Mesenteric fat pad (tissue), 1 donor: ENCODE data around the gene POLD4. TPM values are rescaled to one million over a fixed set of nuclear protein-coding genes. Genes with fewer than 3 reads are reported as not detected.
A peak's percentile ranks its signal among the peaks of the same experiment; 100 is the strongest.

Experiments used
- DNase-seq: peaks from one replicate; pipeline ENCODE4 v3.0.0-alpha.2; 2020; ENCODE audit warnings: low spot score
- total RNA-seq: library from RNA; stranded (reverse); fragmentation: NEBNext Ultra II Directional; extraction: Animal tissue kit (Norgen Biotek cat#: 25700); gene quantifications from one replicate; pipeline ENCODE4 v1.2.1, GENCODE V29; 2021
- donor health status: DM: yes; HTN: yes; CAD: no.

POLD4 gene
- total RNA-seq, 1 donor from 2014 or later = 72.9 TPM

DNA sequence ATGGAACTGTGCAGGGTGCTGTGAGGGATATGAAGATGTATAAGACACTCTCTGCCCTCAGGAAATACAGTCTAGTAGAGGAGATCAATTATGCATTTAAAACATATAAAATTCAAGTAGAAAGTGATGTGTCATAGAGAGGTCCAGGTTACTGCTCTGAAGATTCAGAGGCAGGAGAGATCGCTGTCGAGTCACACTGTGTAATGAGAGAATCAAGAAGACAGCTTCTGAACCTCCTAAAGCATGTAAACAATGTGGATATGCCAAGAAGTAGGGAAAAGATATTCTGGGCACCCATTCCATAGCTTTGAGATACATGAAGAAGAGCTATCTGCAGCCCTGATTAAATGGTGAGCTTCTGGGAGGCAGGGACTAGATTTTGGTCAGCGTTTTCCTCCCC lies 33.3 kb downstream of the POLD4 start:
- DNase-seq = no peak

DNA sequence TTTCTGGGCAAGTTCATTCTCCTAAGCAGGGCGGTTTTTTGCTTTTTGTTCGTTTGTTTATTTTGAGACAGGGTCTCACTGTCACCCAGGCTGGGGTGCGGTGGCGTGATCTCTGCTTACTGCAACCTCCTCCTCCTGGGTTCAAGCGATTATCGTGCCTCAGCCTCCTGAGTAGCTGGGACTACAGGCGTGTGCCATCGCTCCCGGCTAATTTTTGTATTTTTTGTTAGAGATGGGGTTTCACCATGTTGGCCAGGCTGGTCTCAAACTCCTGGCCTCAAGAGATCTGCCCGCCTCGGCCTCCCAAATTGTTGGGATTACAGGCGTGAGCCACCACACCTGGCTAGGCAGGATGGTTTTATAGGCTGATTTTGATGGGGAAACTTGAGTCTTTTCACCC lies 34.5 kb downstream of the POLD4 start:
- DNase-seq = peak; percentile 30

DNA sequence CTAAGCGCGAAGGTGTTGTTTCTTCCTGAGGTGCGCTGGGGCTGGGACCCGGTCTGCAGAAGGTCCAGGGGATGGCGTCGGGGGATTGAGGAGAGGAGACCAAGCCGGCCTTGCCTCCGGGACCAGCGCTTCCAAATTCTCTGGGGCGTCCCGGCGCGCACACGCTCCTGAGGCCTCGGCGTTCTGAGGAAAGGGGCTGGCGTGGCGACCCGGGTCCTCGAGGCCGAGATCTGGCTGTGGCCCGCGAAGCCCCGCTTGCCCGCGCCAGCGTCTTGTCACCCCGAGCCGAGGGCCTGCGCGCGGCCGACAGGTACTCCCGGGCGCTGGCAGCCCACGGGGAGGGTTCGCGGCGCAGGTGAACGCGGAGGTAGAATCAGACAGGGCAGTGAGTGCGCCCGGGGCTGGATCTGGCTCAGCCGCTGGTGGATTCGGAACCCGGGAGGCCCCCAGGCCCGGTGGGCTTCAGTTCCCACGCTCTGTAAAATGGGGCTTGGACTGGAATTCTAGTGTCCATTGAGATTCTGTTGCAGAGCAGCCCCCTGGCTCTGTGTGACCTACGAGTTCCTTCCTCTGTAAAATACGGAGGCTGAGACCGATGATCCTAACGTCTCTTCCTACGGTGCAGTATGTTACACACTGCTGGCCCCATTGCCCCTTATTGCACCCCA lies 35.3 kb downstream of the POLD4 start:
- peak; percentile 88 for DNase-seq

DNA sequence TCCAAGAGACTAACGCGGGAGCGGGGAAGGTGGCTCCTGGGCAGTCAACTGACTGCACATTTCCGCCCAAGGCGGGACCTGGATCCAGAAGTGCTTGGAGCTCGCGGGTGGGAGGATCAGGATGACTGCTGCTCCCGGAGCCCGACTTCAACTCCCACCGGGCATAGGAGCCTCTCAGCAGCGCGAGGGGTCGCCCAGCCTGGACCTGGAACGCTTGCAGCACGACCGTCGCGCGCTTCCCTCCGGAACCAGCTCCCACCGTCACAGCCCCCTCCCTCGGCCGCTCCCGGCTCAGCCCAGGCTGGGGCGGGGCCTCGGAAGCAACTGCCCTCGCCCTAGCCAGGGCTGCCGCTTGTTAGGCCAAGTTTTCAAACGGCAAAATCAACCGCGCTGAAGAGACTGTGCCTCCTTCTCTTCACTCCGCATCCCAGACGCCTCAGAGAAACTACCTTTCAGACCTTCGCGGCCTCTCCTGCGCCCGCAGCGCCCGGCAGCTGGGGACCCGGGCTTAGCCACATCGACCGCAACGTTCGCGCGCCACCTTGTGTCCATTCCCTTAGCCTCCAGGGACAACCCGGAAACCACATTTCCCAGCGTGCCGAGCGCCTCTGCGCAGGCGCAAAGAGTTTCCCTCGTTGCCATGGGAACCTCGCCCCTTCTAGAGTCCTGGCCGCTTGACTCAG lies 36.0 kb downstream of the POLD4 start:
- DNase-seq = peak; percentile 99

DNA sequence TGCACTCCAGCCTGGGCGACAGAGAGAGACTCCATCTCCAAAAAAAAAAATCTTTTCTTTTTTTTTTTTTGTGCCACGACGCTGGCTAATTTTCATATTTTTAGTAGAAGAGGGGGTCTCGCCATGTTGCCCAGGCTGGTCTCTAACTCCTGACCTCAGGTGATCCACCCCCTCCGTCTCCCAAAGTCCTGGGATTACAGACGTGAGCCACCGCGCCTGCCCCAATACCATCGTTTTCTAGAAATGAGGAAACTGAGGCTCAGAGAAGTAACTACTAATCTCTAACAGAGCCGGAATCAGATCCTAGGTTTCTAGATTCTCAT lies 36.5 kb downstream of the POLD4 start:
- DNase-seq = no peak

DNA sequence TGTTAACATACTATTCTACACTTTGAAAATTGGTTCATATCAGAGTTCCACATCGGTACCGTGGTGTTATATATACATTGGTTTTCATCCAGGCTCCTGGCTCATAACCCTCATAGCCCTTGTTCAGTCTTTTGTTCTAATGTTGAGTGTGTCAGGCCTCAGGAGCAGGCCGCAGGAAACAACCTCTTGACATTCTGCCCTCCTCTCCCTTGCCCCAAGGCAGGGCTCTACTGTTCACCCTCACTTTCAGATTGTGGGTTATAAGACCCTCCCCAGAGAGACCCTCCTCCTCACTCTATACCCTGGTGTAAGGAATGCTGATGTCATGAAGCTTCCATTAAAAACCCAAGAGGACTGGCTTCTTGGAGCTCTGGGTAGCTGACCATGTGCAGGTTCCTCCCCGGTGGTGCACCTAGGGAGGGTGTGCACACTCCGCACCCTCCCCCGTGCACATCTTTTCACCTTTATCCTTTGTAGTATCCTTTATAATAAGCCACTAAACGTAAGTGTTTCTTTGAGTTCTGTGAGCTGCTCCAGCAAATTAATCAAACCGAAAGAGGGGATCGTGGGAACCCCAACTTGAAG lies 37.9 kb downstream of the POLD4 start:
- peak; percentile 41 for DNase-seq

DNA sequence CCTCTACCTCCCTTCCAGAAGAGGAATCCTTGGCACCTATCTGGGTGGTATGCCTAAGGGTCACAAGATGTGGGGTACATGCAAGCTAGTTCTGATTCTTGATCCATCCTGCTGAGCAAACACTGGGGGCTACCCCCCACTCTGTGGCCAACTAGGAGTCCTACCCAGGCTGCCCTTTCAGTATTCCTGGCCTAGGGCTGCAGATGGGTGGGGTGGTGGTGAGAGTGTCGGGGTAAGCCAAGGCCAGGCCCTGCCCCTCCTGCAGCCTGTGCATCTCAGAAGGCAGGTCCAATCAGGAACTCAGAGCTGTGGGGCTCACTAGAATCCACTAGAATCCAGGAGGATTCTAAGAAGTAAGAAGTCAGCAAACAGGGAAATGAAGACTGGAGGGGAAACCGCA lies 39.1 kb downstream of the POLD4 start:
- peak; percentile 53 for DNase-seq

DNA sequence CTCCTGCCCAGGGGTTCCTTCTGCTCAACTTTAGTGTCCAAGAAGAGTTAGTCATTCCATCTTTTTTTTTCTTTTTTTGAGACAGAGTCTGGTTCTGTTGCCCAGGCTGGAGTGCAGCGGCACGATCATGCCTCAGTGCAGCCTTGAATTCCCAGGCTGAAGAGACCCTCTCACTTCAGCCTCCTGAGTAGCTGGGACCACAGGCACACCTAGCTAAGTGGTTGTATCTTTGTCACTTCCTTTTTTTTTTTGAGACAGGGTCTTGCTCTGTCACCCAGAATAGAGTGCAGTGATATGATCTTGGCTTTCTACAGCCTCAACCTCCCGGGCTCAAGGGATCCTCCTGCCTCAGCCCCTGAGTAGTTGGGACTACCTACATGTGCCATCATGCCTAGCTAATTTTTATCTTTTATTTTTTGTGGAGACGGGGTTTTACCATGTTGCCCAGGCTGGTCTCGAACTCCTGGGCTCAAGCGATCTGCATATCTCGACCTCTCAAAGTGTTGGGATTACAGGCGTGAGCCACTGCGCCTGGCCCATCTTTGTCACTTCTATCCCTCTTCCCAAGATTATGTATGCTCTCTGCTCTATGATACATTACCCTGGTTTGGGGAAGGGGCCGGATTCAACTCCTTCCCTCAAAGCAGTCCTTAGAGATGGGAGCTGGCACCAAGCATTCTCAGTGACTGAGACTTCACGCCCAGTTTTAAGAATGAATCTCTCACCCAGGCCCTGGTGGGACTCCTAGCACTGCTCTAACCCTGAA lies 40.0 kb downstream of the POLD4 start:
- DNase-seq = peak; percentile 12

DNA sequence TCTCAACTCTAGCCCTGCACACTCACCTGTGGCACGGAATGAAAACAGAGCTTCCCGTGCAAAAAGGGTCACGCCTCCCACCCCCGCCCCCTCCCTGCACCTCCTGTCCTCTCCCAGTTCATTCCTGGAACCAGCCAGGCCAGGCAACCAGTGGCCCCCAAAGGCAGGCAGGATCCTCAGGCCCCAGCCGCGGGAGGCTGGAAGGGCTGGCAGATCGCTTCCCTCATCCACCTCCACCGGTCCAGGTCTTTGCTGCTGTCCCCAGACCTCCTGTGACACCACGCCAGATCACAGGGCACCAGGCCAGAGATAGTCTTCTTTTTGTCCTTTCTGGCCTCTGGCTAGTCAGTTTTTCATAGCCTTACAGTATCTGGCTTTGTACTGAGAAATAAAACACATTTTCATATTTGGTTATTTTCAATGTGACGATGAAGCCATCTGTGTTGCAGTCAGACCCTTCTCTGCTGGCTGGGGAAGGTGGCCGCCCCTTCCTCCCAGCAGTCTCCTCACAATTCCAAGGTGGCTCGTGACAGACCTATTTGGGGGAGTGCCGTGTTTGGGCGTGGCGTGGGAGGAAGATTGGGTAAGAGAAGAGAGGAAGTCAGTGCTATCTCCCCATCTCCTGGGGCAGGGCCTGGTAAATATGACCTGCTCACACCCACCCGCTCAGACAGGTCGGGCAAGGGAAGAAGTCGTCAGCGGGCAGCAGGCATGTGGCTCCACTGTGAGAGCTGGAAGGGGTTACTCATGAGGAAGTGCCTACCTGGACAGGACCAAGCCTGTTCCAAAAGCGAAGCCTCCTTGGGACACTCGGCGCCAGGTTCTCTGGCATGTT lies 40.9 kb downstream of the POLD4 start:
- DNase-seq = peak; percentile 78

DNA sequence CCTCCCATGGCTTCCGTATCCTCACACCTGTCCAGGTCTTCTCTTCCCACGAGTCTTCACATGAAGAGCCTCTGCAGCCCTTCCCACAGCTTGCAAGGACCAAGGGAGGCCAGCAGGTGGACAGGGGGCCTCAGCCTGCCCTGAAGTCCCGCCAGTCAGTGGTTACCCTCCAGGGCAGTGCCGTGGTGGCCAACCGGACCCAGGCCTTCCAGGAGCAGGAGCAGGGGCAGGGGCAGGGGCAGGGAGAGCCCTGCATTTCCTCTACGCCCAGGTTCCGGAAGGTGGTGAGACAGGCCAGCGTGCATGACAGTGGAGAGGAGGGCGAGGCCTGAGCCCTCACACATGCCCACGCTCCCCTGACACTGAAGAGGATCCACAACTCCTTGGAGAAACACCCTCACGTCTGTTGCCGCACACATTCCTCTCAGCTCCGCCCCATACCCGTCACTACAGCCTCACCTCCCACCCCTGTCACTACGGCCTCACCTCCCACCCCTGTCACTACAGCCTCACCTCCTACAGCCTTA lies 41.7 kb downstream of the POLD4 start:
- DNase-seq = peak; percentile 69

DNA sequence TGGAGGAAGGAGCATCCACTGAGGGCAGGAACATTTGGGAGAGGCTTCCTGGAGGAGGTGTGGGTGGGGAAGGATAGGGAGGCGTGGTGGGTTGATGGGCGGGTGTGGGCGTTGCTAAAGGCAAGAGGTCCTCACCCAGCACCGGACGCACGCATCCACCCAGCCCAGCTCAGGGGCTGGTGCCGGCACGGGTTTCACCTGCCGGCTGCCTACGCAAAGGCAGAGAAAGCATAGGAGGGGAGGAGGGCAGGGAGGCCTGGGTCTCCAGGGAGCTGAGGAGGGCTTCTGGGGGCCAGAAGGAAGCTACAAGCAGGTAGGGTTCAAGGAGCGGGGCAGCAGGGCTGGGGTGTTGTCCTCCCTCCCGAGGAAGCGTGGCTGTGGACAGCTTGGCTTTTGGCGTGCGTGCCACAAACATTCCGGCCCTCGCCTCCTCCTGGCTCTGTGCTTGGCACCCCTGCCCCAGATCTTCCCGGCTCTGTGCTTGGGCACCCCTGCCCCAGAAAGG lies 42.2 kb downstream of the POLD4 start:
- DNase-seq = peak; percentile 89

DNA sequence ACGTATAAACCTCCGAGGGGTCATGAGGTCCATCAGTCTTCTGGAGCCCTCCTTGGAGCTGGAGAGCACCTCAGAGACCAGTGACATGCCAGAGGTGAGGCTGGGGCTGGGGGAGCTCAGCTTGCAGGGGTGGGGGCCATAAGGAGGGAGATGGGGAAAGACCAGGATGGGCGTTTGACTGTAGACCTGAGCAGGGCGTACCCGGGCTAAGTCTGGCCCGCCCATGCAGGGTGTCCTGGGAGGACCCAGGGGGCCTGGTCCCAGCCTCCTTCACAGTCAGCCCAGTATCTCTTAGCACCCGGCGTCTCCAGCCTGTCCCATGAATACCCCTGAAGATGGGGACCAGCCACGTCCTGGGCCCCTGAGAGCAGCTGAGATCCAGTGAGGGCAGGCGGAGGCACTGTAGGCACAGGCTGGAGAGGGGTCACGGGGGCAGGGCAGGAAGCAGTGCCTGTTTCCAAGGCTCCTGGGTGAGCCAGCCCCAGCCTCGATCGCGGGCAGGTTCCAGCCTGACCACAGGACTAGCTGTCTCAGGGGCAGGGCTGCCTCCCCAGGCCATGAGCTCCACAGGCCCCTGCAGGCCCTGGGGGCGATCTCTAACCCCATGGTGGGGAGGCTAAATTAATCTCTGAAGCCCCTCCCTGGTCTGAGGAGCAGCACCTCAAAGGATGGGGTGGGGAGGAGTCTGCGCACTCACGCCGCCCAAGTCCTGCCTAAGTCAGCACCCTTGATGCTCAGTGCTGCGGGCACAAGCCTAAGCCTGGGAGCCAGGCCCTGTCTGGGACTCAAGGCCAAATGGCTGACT lies 42.9 kb downstream of the POLD4 start:
- DNase-seq = peak; percentile 79

DNA sequence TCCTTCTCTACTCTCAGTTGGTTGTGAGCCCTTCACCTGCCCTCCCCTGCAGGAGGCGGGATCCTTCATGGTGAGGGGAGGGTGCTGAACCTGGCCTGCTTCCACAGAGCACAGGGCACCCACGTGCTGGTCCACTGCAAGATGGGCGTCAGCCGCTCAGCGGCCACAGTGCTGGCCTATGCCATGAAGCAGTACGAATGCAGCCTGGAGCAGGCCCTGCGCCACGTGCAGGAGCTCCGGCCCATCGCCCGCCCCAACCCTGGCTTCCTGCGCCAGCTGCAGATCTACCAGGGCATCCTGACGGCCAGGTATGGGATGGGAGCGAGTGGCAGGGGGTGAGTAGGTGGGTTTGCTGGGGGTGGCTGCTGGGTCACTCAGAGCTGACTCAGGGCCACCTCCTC lies 43.7 kb downstream of the POLD4 start:
- peak; percentile 88 for DNase-seq

DNA sequence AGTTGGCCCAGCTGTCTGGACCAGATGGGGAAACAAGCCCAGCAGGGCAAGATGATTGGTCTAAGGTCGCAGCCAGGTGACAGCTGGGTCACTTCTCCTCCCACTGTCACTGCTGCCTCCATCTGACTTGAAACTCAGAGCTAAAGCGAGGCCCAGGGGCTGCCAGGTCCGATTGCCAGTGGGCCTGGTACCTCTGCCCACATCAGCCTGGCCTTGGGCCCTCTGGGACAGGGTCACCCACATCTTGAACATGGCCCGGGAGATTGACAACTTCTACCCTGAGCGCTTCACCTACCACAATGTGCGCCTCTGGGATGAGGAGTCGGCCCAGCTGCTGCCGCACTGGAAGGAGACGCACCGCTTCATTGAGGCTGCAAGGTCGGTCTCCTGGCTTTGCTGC lies 44.2 kb downstream of the POLD4 start:
- peak; percentile 86 for DNase-seq

DNA sequence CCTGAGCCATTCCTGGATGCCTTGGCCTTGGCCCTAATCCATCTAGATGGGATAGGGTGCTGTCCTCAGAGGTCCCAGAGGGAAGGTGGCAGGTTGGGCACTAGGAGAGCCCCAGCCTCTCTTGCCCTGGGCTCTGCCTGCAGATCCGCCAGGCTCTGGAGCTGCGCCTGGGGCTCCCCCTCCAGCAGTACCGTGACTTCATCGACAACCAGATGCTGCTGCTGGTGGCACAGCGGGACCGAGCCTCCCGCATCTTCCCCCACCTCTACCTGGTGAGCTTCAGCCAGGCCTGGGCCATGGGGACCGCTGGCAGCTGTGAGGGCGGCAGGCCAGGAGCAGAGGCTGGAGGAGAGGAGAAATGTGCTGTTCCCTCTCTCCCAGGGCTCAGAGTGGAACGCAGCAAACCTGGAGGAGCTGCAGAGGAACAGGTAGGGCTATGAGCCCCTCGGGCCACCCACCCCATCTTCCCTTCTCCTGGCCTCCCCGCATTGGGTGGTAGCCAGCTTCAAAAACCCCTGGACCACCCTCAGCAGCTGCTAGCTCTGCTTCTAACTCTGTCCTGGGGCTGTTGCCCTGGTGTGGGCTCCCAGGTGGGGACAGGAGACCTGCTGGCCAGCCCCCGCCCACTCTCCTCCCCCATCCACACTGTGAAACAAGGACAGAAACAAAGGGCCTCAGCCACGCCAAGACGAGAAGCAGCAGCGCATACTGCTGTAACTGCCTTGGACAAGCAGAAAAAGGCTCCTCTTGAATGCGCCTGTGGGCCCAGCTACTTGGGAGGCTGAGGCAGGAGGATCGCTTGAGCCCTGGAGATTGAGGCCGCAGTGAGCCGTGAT lies 45.1 kb downstream of the POLD4 start:
- peak; percentile 87 for DNase-seq

DNA sequence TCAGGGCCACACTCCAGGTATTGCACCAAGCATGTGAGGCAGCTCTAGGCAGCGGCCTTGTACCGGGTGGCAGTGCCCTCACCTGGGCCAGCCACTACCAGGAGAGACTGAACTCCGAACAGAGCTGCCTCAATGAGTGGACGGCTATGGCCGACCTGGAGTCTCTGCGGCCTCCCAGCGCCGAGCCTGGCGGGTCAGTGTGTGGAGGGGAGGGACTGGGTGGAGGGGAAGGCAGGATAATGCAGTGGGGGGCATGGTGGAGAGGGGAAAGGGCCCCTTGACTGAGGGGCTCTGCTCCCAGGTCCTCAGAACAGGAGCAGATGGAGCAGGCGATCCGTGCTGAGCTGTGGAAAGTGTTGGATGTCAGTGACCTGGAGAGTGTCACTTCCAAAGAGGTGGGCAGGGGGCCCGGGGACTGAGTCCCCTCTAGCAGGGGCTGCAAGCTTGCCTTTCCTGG lies 45.8 kb downstream of the POLD4 start:
- peak; percentile 84 for DNase-seq

DNA sequence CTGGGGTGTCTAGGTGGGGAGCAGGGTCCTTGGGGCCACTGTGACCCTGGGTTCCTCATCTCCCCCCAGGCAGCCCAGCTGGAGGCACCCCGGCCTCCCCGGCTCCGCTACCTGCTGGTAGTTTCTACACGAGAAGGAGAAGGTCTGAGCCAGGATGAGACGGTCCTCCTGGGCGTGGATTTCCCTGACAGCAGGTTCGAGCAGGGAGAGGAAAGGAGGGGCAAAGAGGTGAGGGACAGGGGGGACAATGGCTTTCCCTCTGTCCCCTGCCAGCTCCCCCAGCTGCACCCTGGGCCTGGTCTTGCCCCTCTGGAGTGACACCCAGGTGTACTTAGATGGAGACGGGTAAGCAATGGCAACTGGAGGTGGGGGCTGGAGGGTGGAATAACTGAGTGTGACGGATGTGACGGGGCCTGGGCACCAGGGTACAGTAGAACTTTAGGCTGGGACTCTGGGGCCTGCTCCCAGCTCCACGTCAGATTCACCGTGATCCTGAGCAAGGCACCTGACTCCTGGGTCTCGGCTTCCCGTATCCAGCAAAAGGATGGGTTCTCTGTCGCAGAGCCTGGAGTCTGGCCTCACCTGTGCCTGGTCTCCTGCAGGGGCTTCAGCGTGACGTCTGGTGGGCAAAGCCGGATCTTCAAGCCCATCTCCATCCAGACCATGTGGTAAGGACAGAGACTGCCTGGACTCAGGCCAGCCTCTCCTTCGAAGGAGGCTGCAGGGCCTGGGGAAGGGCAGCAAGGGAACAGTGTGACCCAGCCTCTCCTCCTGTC lies 46.4 kb downstream of the POLD4 start:
- DNase-seq = peak; percentile 73

DNA sequence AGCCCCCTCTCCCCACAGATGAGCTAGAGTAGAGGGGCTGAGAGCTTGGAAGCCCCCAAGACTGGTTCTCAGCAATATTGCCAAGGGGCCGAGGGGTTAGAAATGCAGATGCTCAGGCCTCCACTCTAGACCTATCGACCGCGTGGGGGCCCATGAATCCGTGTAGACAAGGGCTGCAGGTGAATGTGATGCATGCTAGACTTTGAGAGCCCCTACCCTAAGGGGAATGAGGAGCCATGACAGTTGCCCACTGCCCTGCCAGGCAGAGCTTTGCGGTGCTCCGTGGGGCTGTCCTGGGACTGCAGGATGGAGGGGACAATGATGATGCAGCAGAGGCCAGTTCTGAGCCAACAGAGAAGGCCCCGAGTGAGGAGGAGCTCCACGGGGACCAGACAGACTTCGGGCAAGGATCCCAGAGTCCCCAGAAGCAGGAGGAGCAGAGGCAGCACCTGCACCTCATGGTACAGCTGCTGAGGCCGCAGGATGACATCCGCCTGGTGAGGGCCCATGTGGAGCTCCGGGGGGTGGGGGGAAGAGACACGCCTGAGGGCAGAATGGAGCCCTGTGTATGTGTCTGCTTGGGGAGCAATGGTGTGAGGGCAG lies 48.7 kb downstream of the POLD4 start:
- peak; percentile 83 for DNase-seq
